ES-I3 (cell line): ENCODE data around the gene ZNF396.

Experiments used
- H3K36me3 ChIP-seq: 2 replicates; pipeline ENCODE4 v1.6.1; 2013; ENCODE audit warnings: mild to moderate bottlenecking, low read length, control low read depth, moderate library complexity; ENCODE audit not compliant: insufficient read depth
- H3K4me1 ChIP-seq: 2 replicates; pipeline ENCODE4 v1.6.1; 2013; ENCODE audit warnings: mild to moderate bottlenecking, control low read depth, low read length; ENCODE audit not compliant: insufficient read depth
- H3K9ac ChIP-seq: 2 replicates; pipeline ENCODE4 v1.6.1; 2013; ENCODE audit warnings: low read depth, mild to moderate bottlenecking, low read length, moderate library complexity
- H3K9me3 ChIP-seq: 2 replicates; pipeline ENCODE4 v1.6.1; 2013; ENCODE audit warnings: mild to moderate bottlenecking, low read length, moderate library complexity; ENCODE audit not compliant: control insufficient read depth, insufficient read depth

ZNF396 gene

GRCh38 chr18:35376742-35377695 is at the start of gene ZNF396:
ZNF396 (minus strand) TSS chr18:35377337; CDS start chr18:35374292, 3,045 bp downstream.
- H3K9me3 ChIP-seq, result no peaks in the 10 kb centered on the region
- no peaks in the 10 kb centered on the region for H3K4me1 ChIP-seq
- H3K9ac ChIP-seq, result peak within 1 kb of the TSS; percentile 78

DNA sequence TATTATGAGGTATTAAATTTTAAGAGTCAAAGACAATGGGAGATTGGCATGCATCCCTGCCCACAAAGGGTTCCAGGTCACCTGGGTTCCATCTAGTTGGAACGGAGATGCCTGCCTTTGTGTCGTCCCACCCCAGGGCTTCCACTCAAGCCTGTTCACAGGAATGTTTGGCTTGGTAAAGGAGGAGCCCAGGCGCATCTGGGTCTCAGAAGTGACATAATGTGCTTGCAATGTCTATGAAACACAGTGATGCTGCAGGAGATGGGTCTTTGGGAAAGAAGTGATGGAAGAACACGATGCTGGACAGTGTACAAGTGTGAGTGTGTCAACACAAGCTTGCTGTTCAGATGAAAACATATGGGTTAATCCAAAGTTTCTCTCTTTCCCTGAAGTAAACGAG is 49.6 kb upstream of the ZNF396 start:
- no peak overlapping the region for H3K9ac ChIP-seq
- no peaks in the 10 kb centered on the region for H3K36me3 ChIP-seq
- H3K9me3 ChIP-seq, result no peaks in the 10 kb centered on the region
- peaks cover 4% of the 10 kb centered on the region; the same call in 1 of the 2 replicates for H3K4me1 ChIP-seq

More at GRCh38 chr18:35376742-35377695, at the start of gene ZNF396:
- no peaks in the 10 kb centered on the region for H3K36me3 ChIP-seq

DNA sequence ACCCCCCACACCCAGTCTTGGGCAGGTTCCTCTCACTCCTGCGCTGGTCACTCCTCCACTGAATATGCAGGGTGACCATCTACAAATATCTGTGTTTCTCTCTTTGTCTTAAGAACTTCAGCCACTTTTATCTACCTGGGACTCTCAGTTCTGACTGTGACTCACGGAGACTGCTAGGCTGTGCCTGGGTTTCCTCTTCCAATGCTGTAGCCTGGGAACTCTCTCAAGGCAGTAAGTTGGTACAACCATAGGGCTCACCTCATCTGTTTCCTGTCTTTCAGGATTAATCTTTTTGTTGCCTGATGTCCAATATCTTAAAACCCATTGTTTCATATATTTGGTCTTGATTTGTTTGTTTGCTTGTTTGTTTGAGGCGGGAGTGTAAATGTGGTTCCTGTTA is 47.2 kb upstream of the ZNF396 start:
- Histone ChIP-seq H3K36me3 (no peaks in the 10 kb centered on the region), H3K9ac (no peak overlapping the region), H3K4me1 (peaks cover 4% of the 10 kb centered on the region; the same call in 1 of the 2 replicates), H3K9me3 (peaks cover 2% of the 10 kb centered on the region; the same call in 1 of the 2 replicates)

DNA sequence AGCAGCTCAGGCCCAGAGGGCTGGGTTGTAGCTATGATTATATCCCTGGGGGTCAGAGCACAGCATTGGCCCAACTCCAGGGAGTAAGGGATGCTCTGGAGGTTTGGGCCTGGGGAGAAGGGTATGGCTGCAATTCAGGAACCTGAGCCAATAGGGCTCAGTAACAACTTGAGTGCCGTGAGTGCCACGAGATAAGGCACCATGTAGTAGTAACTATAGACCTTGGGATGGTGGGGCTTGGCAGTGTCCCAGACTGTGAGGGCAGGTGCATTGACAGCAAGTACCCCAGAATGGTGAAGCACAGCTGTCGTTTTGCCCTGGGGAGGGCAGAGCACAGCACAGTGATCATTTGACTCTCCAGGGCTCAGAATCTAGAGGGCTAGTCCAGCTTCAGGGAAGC is 45.1 kb upstream of the ZNF396 start:
- Histone ChIP-seq H3K4me1 (peaks cover 4% of the 10 kb centered on the region; the same call in 1 of the 2 replicates), H3K9me3 (peaks cover 2% of the 10 kb centered on the region; the same call in 1 of the 2 replicates), H3K36me3 (no peaks in the 10 kb centered on the region), H3K9ac (no peak overlapping the region)

- Histone ChIP-seq H3K4me1 (no peaks in the 10 kb centered on the region), H3K9ac (no peak overlapping the region), H3K36me3 (no peaks in the 10 kb centered on the region), H3K9me3 (peaks cover 2% of the 10 kb centered on the region; the same call in 1 of the 2 replicates)
Measured at GRCh38 chr18:35418610-35419009, 41.5 kb upstream of the ZNF396 start.

DNA sequence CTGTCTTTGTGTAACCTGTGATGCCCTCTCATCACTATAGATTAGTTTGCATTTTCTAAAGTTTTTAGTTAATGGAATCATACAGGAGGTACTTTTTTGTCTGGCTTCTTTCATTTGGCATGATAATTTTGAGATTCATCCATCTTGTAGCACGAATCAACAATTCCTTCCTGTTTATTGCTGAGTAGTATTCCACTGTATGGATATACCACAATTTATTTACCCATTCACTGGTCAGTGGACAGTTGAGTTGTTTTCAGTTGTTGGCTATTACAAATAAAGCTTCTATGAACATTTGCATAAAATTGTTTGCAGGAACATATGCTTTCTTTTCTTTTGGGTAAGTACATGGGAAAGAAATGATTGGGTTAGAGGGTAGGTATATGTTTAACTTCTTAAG is 40.1 kb upstream of the ZNF396 start:
- H3K9me3 ChIP-seq, result peaks cover 2% of the 10 kb centered on the region; the same call in 1 of the 2 replicates
- H3K36me3 ChIP-seq, result no peaks in the 10 kb centered on the region
- no peaks in the 10 kb centered on the region for H3K4me1 ChIP-seq
- no peak overlapping the region for H3K9ac ChIP-seq

DNA sequence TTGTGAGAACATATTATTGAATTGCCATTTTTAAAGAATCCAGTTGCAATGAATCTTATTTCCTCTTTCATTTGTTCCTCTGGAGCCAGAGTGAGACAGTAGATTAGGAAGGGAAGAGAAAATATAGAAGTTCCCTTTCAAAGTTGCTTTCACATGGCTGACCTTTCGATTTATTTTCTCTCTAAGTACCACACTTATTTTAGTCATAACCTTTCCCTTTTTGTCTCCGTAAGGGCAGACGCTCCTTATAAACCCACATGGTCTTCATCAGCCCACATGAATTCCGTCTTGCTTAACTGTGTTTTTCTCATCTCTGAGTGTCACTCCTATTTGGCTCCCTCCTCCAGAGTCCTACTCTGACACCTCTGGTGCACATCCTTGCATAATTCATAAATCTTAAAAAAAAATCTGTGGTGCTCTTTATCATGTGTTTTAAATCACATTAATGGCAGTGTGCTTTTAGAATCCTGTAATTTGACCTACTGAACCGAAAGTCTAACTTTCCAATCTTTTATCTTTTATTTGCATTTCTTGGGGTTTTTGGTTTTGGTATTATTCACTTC is 38.5 kb upstream of the ZNF396 start:
- Histone ChIP-seq H3K4me1 (no peaks in the 10 kb centered on the region), H3K9ac (no peak overlapping the region), H3K9me3 (peaks cover 2% of the 10 kb centered on the region; the same call in 1 of the 2 replicates), H3K36me3 (no peaks in the 10 kb centered on the region)

GRCh38 chr18:35413163-35413511 is 36.0 kb upstream of the ZNF396 start:
- H3K36me3 ChIP-seq, result no peaks in the 10 kb centered on the region
- H3K9ac ChIP-seq, result no peak overlapping the region
- H3K9me3 ChIP-seq, result no peaks in the 10 kb centered on the region; the same call in 1 of the 2 replicates
- no peaks in the 10 kb centered on the region for H3K4me1 ChIP-seq

- Histone ChIP-seq H3K9me3 (no peaks in the 10 kb centered on the region; the same call in 1 of the 2 replicates), H3K9ac (no peak overlapping the region), H3K36me3 (no peaks in the 10 kb centered on the region), H3K4me1 (no peaks in the 10 kb centered on the region)
Measured at GRCh38 chr18:35411625-35412351, 34.7 kb upstream of the ZNF396 start.

DNA sequence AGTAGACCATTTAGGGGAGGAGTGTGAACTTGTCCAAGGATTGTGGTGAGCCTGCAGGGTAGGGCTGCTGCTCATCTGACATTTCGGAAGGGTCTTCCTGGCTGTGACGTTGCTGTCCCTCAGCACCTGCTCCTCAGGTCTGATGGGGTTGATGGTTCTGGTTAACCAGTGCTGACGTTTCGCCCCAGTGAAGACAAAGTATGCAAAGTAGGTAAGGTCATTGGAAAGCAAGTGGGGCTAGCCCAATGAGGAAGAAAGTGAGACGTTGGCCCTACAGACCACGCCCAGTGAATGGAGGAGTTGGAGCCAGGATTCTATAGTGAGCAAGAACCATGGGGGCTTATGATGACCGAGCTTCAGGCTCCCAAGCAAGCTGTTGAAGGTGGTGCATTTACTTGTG is 33.4 kb upstream of the ZNF396 start:
- Histone ChIP-seq H3K9me3 (no peaks in the 10 kb centered on the region), H3K9ac (no peak overlapping the region), H3K36me3 (no peaks in the 10 kb centered on the region), H3K4me1 (no peaks in the 10 kb centered on the region)

DNA sequence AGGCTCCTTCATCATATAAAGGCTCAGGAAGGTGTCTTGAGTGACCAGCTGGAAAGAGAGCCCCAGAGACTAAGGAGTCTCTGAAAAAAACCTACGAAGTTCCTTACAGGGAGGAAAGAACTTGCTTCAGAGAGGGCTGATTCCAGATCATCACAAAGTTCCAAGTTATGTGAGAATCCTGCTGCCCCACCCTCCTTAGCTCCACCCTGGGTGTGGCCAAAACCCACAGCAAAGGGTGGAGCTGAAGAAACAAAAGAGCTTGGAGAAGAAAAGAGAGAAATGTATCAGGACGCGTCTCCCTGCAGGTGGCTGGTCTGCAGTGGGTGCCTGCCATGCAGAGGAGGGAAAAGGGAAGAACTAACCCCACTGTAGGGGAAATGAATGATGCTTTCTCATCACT is 32.8 kb upstream of the ZNF396 start:
- Histone ChIP-seq H3K36me3 (no peaks in the 10 kb centered on the region), H3K9me3 (no peaks in the 10 kb centered on the region), H3K9ac (no peak overlapping the region), H3K4me1 (no peaks in the 10 kb centered on the region)

- H3K4me1 ChIP-seq, result no peaks in the 10 kb centered on the region
- H3K9me3 ChIP-seq, result no peaks in the 10 kb centered on the region
- H3K36me3 ChIP-seq, result no peaks in the 10 kb centered on the region
- no peak overlapping the region for H3K9ac ChIP-seq
Measured at GRCh38 chr18:35408843-35409261, 31.7 kb upstream of the ZNF396 start.

DNA sequence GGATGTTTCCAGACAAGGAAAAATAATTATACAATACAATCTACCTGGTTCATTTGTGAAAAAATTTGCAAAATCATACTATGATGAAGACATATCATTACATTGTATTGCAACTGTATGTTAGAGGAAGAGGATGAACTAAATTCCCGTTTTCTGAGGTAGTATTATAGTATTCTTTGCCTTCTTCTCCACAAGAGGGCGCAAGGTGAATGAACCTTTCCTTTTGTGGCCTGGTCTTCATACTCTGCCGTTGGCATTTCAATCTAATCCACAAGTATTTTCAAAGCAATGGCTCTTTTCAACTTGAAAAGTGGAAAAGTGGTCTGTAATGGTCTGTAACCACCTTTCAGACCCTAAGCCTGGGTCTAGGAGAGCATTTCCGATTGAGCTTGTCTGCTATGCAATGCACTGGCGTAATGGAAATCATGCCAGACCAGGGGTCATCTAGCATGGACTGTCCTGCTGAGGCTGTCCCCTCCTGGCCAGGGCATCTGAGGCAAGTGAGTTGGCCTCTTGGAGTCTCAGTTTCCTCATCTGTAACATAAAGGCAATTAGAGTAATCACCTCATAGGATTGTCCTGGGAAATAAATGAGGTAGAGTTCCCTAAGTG is 30.8 kb upstream of the ZNF396 start:
- H3K36me3 ChIP-seq, result no peaks in the 10 kb centered on the region
- no peak overlapping the region for H3K9ac ChIP-seq
- no peaks in the 10 kb centered on the region for H3K9me3 ChIP-seq
- H3K4me1 ChIP-seq, result no peaks in the 10 kb centered on the region

DNA sequence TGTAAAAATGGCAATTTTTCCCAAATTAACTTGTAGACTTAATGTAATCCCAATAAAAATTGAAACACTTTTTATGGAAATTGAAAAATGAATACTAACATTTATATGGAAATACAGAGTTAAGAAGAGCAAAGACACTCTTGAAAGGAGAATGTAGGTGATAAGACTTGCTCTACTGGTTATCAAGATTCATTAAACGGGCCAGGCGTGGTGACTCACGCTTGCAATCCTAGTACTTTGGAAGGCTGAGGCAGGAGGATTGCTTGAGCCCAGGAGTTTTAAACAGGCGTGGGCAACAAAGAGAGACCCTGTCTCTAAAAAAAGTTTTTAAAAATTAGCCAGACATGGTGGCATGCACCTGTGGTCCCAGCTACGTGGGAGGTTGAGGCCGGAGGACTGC is 29.5 kb upstream of the ZNF396 start:
- no peaks in the 10 kb centered on the region for H3K36me3 ChIP-seq
- no peaks in the 10 kb centered on the region for H3K4me1 ChIP-seq
- H3K9me3 ChIP-seq, result no peaks in the 10 kb centered on the region
- no peak overlapping the region for H3K9ac ChIP-seq
